SU-DHL-6 (cell line): Measurements from ENCODE around the gene RTBDN.

ENCODE experiments used
- CTCF ChIP-seq: fragments of 200-600 bp; sonication (generic); IDR thresholded peaks from one replicate; pipeline ENCODE4 v1.5.1; 2017; ENCODE audit warnings: antibody characterized with exemption, mild to moderate bottlenecking, low read length, moderate library complexity; ENCODE audit not compliant: insufficient read depth, poor library complexity, severe bottlenecking
- EZH2phosphoT487 ChIP-seq: fragments of 200-600 bp; sonication (generic), shearing (Covaris generic); conservative IDR thresholded peaks from 2 replicates; pipeline ENCODE4 v1.6.1; 2018; ENCODE audit warnings: mild to moderate bottlenecking, antibody characterized with exemption, low read length, moderate library complexity, mixed read lengths

DNA sequence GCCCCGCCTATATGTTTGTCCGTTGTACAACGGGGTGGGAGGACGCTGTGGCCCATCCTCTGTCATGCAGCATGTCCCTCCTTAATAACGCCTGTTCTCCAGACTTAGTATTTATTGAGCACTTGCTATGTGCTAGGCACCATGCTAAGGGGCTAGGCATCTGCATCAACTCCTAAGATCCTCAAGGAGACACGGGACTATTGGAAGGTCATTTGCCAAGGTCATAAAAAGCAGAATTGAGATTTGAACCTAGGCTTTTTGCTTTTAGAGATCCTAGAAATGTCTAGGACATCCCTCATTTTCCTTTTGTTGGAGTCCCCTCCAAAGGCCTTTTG, 2.1 kb upstream of the RTBDN start:
- no peak for TF ChIP-seq CTCF
- no peak for TF ChIP-seq EZH2phosphoT487
